Bronchial epithelial cell (primary cell): ENCODE measurements around the gene DNM2. TPM values are rescaled to one million over a fixed set of nuclear protein-coding genes. Genes with fewer than 3 reads are reported as not detected.

Source experiments
- DNase-seq: peaks from one replicate; pipeline ENCODE4 v3.0.0-alpha.2; 2010; ENCODE audit warnings: low read depth
- FAIRE-seq: peaks from 2 replicates; lab custom pipeline; 2011; peaks lifted over from hg19 to GRCh38; lab: Jason Lieb, UNC
- H3K27me3 ChIP-seq: 2 replicates; pipeline ENCODE4 v1.5.1; 2011; ENCODE audit warnings: low read length; ENCODE audit not compliant: control insufficient read depth, insufficient read depth
- H3K36me3 ChIP-seq: 2 replicates; pipeline ENCODE4 v1.5.1; 2011; ENCODE audit warnings: low read length; ENCODE audit not compliant: control insufficient read depth, insufficient read depth
- H3K4me3 ChIP-seq: 2 replicates; pipeline ENCODE4 v1.5.1; 2011; ENCODE audit warnings: mild to moderate bottlenecking, low read depth, low read length, control low read depth
- CTCF ChIP-seq: IDR thresholded peaks from 2 replicates; pipeline ENCODE4 v1.5.1; 2011; ENCODE audit warnings: mild to moderate bottlenecking, moderate library complexity, low read length, control low read depth, inconsistent platforms; ENCODE audit not compliant: insufficient read depth, severe bottlenecking
- total RNA-seq: library from RNA; depleted of rRNA; stranded (reverse); fragments of >200 nt; gene quantifications from 2 replicates; pipeline ENCODE4 v1.2.1, GENCODE V29; 2014

The DNM2 gene
- total RNA-seq, 1 donor from 2014 or later, result 68.4 TPM

- no peak for DNase-seq
- Histone ChIP-seq H3K4me3 (no peak overlapping the region), H3K27me3 (no peaks in the 10 kb centered on the region), H3K36me3 (peaks cover 14% of the 10 kb centered on the region)
- no peak for FAIRE-seq
- no peak for TF ChIP-seq CTCF
These were observed 113.3 kb downstream of the DNM2 start for GRCh38 chr19:10830931-10831779.

- Histone ChIP-seq H3K27me3 (no peaks in the 10 kb centered on the region), H3K36me3 (peaks cover 14% of the 10 kb centered on the region), H3K4me3 (no peak overlapping the region)
- no peak for FAIRE-seq
- no peak for TF ChIP-seq CTCF
- no peak for DNase-seq
These were observed 114.4 kb downstream of the DNM2 start for GRCh38 chr19:10831987-10832938.

GRCh38 chr19:10832939-10833296 lies 115.0 kb downstream of the DNM2 start:
- FAIRE-seq, result no peak
- TF ChIP-seq CTCF, result no peak
- H3K27me3 ChIP-seq, result no peaks in the 10 kb centered on the region
- no peak for DNase-seq
- H3K4me3 ChIP-seq, result no peak overlapping the region
- peaks cover 14% of the 10 kb centered on the region for H3K36me3 ChIP-seq

GRCh38 chr19:10835089-10835753 lies 117.3 kb downstream of the DNM2 start:
- Histone ChIP-seq H3K4me3 (peak overlapping the region; percentile 55), H3K36me3 (peaks cover 8% of the 10 kb centered on the region), H3K27me3 (no peaks in the 10 kb centered on the region)
- FAIRE-seq (no peak), DNase-seq (peak; percentile 97)
- TF ChIP-seq CTCF, result no peak

- peaks cover 3% of the 10 kb centered on the region for H3K36me3 ChIP-seq
- peak; percentile 26 for TF ChIP-seq CTCF
- DNase-seq, result peak; percentile 86
- peak within 1 kb of the TSS; percentile 55 for H3K4me3 ChIP-seq
- H3K27me3 ChIP-seq, result no peaks in the 10 kb centered on the region
- FAIRE-seq, result no peak
These were observed 118.0 kb downstream of the DNM2 start, which contains the start of gene TMED1 for GRCh38 chr19:10835754-10836478. TSS of gene TMED1 (minus strand) at chr19:10836212. CDS start at chr19:10836191, 21 bp downstream.
